ENCODE data around the gene RAB4A. TPM values are rescaled to one million over a fixed set of nuclear protein-coding genes. Genes with fewer than 3 reads are reported as not detected.

The RAB4A gene
- total RNA-seq, 2 donors from 2014 or later = 12.5 to 69.0 TPM

DNA sequence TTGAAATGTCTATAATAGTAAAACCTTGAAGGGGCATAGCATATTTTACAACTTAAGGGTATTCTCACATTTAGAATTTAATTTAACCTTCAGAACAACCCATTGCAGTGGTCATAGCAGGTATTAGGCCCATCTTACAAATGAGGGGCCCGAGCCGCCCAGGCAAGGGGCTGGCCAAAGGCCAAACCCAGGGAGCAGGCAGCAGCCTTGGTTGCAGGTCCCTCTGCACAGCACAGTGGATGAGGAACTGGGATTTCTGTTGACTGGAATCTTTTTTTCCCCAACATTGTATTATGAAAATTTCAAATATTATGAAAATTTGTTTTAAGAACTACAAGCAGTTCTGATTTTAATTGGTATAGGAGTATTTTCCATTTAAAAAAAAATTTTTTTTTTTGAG is 38.8 kb downstream of the RAB4A start:
- Histone ChIP-seq H3K9me3 (no peaks in the 10 kb centered on the region), H3K4me3 (no peak overlapping the region), H3K36me3 (replicated peaks in 1 of 2; ENCODE audit: insufficient read depth in 1 of 2, low read depth in 2 of 2) (peaks cover 0 to 9% of the 10 kb centered on the region in 2 donors), H3K27me3 (no peaks in the 10 kb centered on the region), H3K27ac (no peak overlapping the region), H3K4me1 (peaks cover 5% of the 10 kb centered on the region)
- no peak for TF ChIP-seq CTCF (IDR thresholded peaks at IDR 0.05)
- no peak for TF ChIP-seq POLR2A (IDR thresholded peaks at IDR 0.05)
- 96 to 100% methylated on average over 2 of the region's 2 CpGs for WGBS, 2 donors
- no peak for ATAC-seq
- no peak for DNase-seq
- intact Hi-C loops (cut with DNase I) = no loop called here

GRCh38 chr1:229310833-229311232 is 39.9 kb downstream of the RAB4A start:
- intact Hi-C loops (cut with DNase I) = no loop called here
- Histone ChIP-seq H3K36me3 (replicated peaks in 1 of 2; ENCODE audit: insufficient read depth in 1 of 2, low read depth in 2 of 2) (peaks cover 0 to 9% of the 10 kb centered on the region in 2 donors), H3K27me3 (no peaks in the 10 kb centered on the region), H3K9me3 (no peaks in the 10 kb centered on the region), H3K4me1 (peaks cover 5% of the 10 kb centered on the region), H3K4me3 (no peak overlapping the region), H3K27ac (no peak overlapping the region)
- 72 to 73% methylated on average over 6 of the region's 6 CpGs for WGBS, 2 donors
- ATAC-seq (no peak), DNase-seq (no peak)
- TF ChIP-seq POLR2A (IDR thresholded peaks at IDR 0.05) (no peak), CTCF (IDR thresholded peaks at IDR 0.05) (no peak)

GRCh38 chr1:229316166-229316565 is 45.3 kb downstream of the RAB4A start:
- Histone ChIP-seq H3K9me3 (no peaks in the 10 kb centered on the region), H3K27ac (no peak overlapping the region), H3K27me3 (no peaks in the 10 kb centered on the region), H3K4me3 (no peak overlapping the region), H3K4me1 (no peaks in the 10 kb centered on the region), H3K36me3 (replicated peaks in 1 of 2; ENCODE audit: insufficient read depth in 1 of 2, low read depth in 2 of 2) (no peaks in the 10 kb centered on the region)
- TF ChIP-seq CTCF (IDR thresholded peaks at IDR 0.05) (no peak), POLR2A (IDR thresholded peaks at IDR 0.05) (no peak)
- no peak for ATAC-seq
- intact Hi-C loops (cut with DNase I) = no loop called here
- no peak for DNase-seq
- 85 to 92% methylated on average over 2 of the region's 2 CpGs for WGBS, 2 donors

DNA sequence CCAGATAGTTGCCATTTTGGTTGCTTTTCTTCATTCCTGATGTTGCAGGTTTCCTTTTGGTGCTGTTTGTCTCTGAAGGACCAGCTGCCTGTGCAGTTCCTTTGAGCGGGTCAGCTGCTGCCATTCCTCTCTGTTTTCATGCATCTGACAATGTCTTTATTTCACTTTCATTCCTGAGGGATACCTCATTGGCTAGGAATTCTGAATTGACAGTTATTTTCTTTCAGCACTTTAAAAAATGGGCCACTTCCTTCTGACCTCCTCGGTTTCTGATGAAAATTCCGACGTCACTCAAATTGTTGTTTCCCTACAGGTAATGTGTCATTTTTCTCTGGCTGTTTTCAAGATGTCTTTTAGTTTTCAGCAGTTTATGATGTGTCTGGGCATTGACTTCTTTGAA is 47.1 kb downstream of the RAB4A start:
- H3K36me3 ChIP-seq (replicated peaks in 1 of 2; ENCODE audit: insufficient read depth in 1 of 2, low read depth in 2 of 2) = peaks cover 0 to 4% of the 10 kb centered on the region in 2 donors
- TF ChIP-seq CTCF (IDR thresholded peaks at IDR 0.05) = no peak
- no peak for TF ChIP-seq POLR2A (IDR thresholded peaks at IDR 0.05)
- H3K27ac ChIP-seq = no peak overlapping the region
- peak; percentile 50 for ATAC-seq
- intact Hi-C loops (cut with DNase I) = no loop called here
- H3K4me3 ChIP-seq = no peak overlapping the region
- no peaks in the 10 kb centered on the region for H3K27me3 ChIP-seq
- 83 to 92% methylated on average over 4 of the region's 4 CpGs for WGBS, 2 donors
- H3K4me1 ChIP-seq = no peaks in the 10 kb centered on the region
- no peak for DNase-seq
- H3K9me3 ChIP-seq = no peaks in the 10 kb centered on the region

DNA sequence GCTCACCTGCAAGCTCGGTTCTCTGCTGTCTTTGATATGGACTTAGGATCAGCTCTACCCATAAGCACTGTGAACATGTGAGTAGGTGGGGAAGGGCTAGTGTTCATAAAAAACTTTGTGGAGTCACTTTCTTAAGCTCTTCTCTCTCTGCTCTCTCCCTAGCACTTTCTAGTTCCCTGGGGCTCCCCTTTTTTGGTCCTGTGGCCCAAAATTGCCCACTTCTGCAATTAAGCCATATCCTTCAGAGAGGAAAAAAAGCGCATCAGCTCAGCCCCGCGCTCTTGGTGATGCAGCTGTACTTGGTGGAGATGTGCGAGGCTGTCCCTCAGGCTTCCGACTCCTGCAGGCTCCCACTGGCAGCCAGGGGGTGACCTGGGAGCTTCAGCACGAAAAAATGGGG is 48.6 kb downstream of the RAB4A start:
- intact Hi-C loops (cut with DNase I) = no loop called here
- no peak for TF ChIP-seq POLR2A (IDR thresholded peaks at IDR 0.05)
- no peak for TF ChIP-seq CTCF (IDR thresholded peaks at IDR 0.05)
- Histone ChIP-seq H3K27me3 (no peaks in the 10 kb centered on the region), H3K4me1 (no peaks in the 10 kb centered on the region), H3K4me3 (no peak overlapping the region), H3K9me3 (no peaks in the 10 kb centered on the region), H3K27ac (no peak overlapping the region), H3K36me3 (replicated peaks in 1 of 2; ENCODE audit: insufficient read depth in 1 of 2, low read depth in 2 of 2) (peaks cover 0 to 8% of the 10 kb centered on the region in 2 donors)
- WGBS, 2 donors = 91 to 94% methylated on average over 7 of the region's 7 CpGs
- DNase-seq (no peak), ATAC-seq (no peak)

All from body of pancreas (tissue), 4 donors.